ENCODE results near the gene SKA1. TPM values are rescaled to one million over a fixed set of nuclear protein-coding genes. Genes with fewer than 3 reads are reported as not detected.

The SKA1 gene
- total and polyA plus RNA-seq, 2 of the 4 experiments (the other 2 are of a cell fraction), result 5.8 to 5.9 TPM

GRCh38 chr18:50393802-50394201 lies 19.0 kb downstream of the SKA1 start:
- Histone ChIP-seq H3K23ac (ENCODE audit: low read depth, low read length) (no peak overlapping the region), H3K27me3 (ENCODE audit: control insufficient read depth, insufficient read depth, low read length) (no peaks in the 10 kb centered on the region), H2BK120ac (ENCODE audit: low read depth, low read length) (no peak overlapping the region), H4K5ac (ENCODE audit: low read depth, low read length) (no peak overlapping the region), H3K9ac (ENCODE audit: low read depth, low read length) (no peak overlapping the region), H2AK9ac (replicated peaks; ENCODE audit: low read depth, low read length, poor library complexity) (no peak overlapping the region), H3K4ac (ENCODE audit: low read depth, low read length) (no peak overlapping the region), H3K79me1 (ENCODE audit: low read depth in 1 of 2, low read length in 2 of 2) (no peaks in the 10 kb centered on the region), H2BK15ac (ENCODE audit: low read depth, low read length) (no peak overlapping the region), H2BK5ac (ENCODE audit: low read depth, low read length, poor library complexity, severe bottlenecking) (no peak overlapping the region), H3K4me3 (ENCODE audit: insufficient read depth, low read depth, low read length) (no peak overlapping the region), H4K20me1 (ENCODE audit: insufficient read depth, low read length) (no peaks in the 10 kb centered on the region), H3K14ac (replicated peaks; ENCODE audit: low read depth, low read length) (no peak overlapping the region), H2AK5ac (ENCODE audit: low read depth, low read length) (no peak overlapping the region), H3K4me1 (ENCODE audit: control insufficient read depth, insufficient read depth, low read length) (no peaks in the 10 kb centered on the region), H3K4me2 (ENCODE audit: low read depth, low read length) (no peak overlapping the region), H2AFZ (replicated peaks; ENCODE audit: low read length, poor library complexity) (no peak overlapping the region), H2BK20ac (ENCODE audit: low read depth, low read length) (no peak overlapping the region), H3K18ac (ENCODE audit: low read depth, low read length) (no peak overlapping the region), H4K8ac (ENCODE audit: low read depth in 2 of 2, low read length in 2 of 2) (no peak overlapping the region), H3K9me3 (ENCODE audit: control insufficient read depth, insufficient read depth, low read length) (no peaks in the 10 kb centered on the region), H3K27ac (ENCODE audit: insufficient read depth, low read length) (no peak overlapping the region), H3K56ac (ENCODE audit: extremely low read depth, insufficient read depth, low read length) (no peak overlapping the region), H4K91ac (ENCODE audit: insufficient read depth, low read depth, low read length) (no peak overlapping the region), H3K36me3 (ENCODE audit: control insufficient read depth, insufficient read depth, low read length) (no peaks in the 10 kb centered on the region), H3K9me1 (ENCODE audit: insufficient read depth, low read length) (no peaks in the 10 kb centered on the region)
- BruUV-seq (replicated peaks), result no TSS peak
- in situ Hi-C loops (cut with MboI; ENCODE audit: low sequenced_read_pairs) (no loop called here), intact Hi-C loops (cut with micrococcal nuclease) (no loop called here), dilution Hi-C loops (cut with HindIII; ENCODE audit: low sequenced_read_pairs, unreplicated experiment) (no loop called here)
- WGBS, 2 experiments (ENCODE audit: extremely low coverage in 2 of 2, insufficient read length in 1 of 2), result no CpG with 5 or more reads among the region's 3 CpGs
- no peak for DNase-seq
- TF ChIP-seq USF2 (IDR thresholded peaks at IDR 0.05; ENCODE audit: low read depth, low read length), result no peak
- TF ChIP-seq MAFK (IDR thresholded peaks at IDR 0.05; ENCODE audit: low read depth, low read length), result no peak
- no peak for TF ChIP-seq POLR2A (IDR thresholded peaks at IDR 0.05; ENCODE audit: low read depth, low read length)
- TF ChIP-seq CHD1 (IDR thresholded peaks at IDR 0.05; ENCODE audit: low read depth, low read length), result no peak
- TF ChIP-seq MXI1 (IDR thresholded peaks at IDR 0.05; ENCODE audit: borderline replicate concordance, low read depth, low read length), result no peak
- TF ChIP-seq SMC3 (IDR thresholded peaks at IDR 0.05; ENCODE audit: low read depth, low read length), result no peak
- no peak for TF ChIP-seq ELK1 (IDR thresholded peaks at IDR 0.05; ENCODE audit: borderline replicate concordance, low read depth, low read length)
- no peak for TF ChIP-seq NFE2L2 (IDR thresholded peaks at IDR 0.05; ENCODE audit: low read depth, low read length)
- no peak for TF ChIP-seq RAD21 (IDR thresholded peaks at IDR 0.05; ENCODE audit: low read length)
- ATAC-seq (ENCODE audit: low read depth), result no peak
- ChIA-PET POLR2A (ENCODE audit: unreplicated experiment) (no interaction called here), CTCF (no interaction called here)

Data from IMR-90 (cell line).